Adipocyte (in vitro differentiated cells): ENCODE results near the gene LRRC51.

Source experiments
- DNase-seq: peaks from one replicate; pipeline ENCODE4 v3.0.0-alpha.2; 2015; ENCODE audit warnings: low read depth
- H3K27me3 ChIP-seq: replicated peaks from 2 replicates; pipeline ENCODE4 v1.7.0; 2013; ENCODE audit warnings: mild to moderate bottlenecking, low read length, moderate library complexity; ENCODE audit not compliant: control insufficient read depth, insufficient read depth
- H3K36me3 ChIP-seq: 2 replicates; pipeline ENCODE4 v1.7.0; 2013; ENCODE audit warnings: low read length, mild to moderate bottlenecking, moderate library complexity; ENCODE audit not compliant: control insufficient read depth, insufficient read depth, severe bottlenecking
- H3K4me1 ChIP-seq: 2 replicates; pipeline ENCODE4 v1.7.0; 2013; ENCODE audit warnings: mild to moderate bottlenecking, low read length, moderate library complexity; ENCODE audit not compliant: control insufficient read depth, insufficient read depth
- H3K4me3 ChIP-seq: 2 replicates; pipeline ENCODE4 v1.7.0; 2013; ENCODE audit warnings: mild to moderate bottlenecking, low read length, moderate library complexity
- H3K9ac ChIP-seq: 2 replicates; pipeline ENCODE4 v1.7.0; 2013; ENCODE audit warnings: mild to moderate bottlenecking, low read length, moderate library complexity
- H3K9me3 ChIP-seq: 2 replicates; pipeline ENCODE4 v1.7.0; 2013; ENCODE audit warnings: mild to moderate bottlenecking, low read length, moderate library complexity; ENCODE audit not compliant: control insufficient read depth

Gene LRRC51

DNA sequence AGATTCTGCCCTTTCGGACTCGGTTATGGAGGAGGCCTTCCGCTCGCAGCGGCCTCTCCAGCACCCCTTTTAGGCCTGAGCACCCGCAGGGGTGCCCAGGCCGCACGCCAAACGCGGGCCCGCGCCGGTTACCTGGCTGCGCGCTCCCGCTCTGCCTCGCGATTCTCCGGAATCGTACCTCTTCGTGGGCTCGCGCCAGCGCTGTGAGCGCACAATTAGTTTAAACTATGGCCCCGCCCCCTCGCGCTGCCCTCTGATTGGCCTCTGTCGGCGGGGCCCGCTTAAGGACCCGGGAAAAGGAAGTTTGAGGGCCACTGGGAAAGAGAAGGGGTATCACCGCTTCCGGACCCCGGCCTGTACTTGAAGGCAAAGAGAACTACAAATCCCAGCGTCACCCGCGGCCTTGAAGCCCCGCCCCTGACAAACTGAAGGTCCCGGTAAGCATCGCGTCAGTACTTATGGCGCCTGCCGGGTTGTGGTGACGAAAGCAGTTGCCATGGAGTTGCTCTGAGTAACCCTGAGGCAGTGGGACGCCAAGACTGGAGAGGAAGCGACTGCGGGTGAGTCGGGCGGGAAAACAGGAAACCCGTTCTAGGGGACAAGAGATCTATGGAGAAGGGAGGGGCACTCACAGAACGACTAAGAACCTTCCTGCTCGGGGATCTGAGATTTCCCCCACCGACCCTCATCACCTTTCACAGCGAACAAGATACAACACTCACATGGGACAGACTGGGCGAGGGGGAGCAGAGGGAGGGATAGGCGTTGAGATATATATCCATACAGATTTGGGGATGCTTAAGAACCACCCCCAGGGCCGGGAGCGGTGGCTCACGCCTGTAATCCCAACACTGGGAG is at the start of gene LRRC51, which contains the start of gene NUMA1:
LRRC51 (plus strand) TSS at position 525 of the 858 bp plus-strand sequence. CDS start 8,234 bp downstream, outside the sequence.
NUMA1 (minus strand) TSS at position 217 of the 858 bp plus-strand sequence. CDS start 44,599 bp downstream, outside the sequence.
- Histone ChIP-seq H3K36me3 (no peaks in the 10 kb centered on the region), H3K9me3 (no peaks in the 10 kb centered on the region), H3K4me1 (peaks cover 14% of the 10 kb centered on the region), H3K9ac (peak within 1 kb of the TSS; percentile 87), H3K4me3 (peak within 1 kb of the TSS; percentile 92), H3K27me3 (no peaks in the 10 kb centered on the region)
- DNase-seq: peak; percentile 100

DNA sequence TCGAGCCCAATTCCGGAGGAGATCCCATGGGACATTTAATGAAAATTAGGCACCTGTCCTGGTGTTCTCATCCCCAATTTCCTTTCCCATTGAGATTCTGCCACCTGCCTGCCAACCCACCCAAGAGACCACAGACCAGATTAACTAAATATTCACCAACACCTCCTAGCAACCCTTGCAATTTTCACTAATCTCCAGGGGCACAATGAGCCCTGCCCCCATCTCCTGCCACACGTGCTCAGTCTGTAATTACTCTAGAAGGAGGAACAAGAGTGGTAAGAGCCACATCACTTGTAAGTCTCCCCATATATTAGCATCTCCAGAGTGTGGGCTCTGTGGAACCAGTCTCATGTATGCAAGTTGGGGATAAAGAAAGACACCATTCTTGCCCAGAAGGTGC is 44.0 kb upstream of the LRRC51 start:
- Histone ChIP-seq H3K27me3 (no peaks in the 10 kb centered on the region), H3K9ac (no peak overlapping the region), H3K4me3 (no peak overlapping the region), H3K36me3 (peaks cover 31% of the 10 kb centered on the region), H3K4me1 (peaks cover 41% of the 10 kb centered on the region), H3K9me3 (no peaks in the 10 kb centered on the region)
- DNase-seq: no peak

- Histone ChIP-seq H3K4me3 (peak overlapping the region; percentile 93), H3K9me3 (no peaks in the 10 kb centered on the region), H3K9ac (peak overlapping the region; percentile 94), H3K4me1 (peaks cover 48% of the 10 kb centered on the region), H3K36me3 (peaks cover 24% of the 10 kb centered on the region), H3K27me3 (no peaks in the 10 kb centered on the region)
- DNase-seq: peak; percentile 41
These were observed 42.9 kb upstream of the LRRC51 start for GRCh38 chr11:72037554-72038311.

DNA sequence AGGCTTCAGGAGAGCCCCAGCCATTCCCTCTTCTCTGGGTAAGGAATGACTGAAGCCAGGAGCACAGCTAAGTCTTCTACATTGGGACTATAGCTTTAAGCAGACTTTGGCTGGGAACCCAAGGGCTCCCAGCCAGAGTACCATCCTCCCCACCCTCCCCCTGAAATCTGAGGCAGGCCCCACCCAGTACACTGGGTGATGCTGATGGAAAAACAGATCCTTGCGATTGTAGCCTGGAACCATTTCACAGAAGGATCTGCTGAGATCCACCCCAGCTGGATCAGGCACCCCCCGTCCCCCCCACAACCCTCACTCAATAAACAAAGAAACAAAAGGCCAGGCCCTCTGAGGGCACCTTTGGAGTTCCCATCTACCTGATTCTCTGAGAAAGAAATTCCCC is 42.2 kb upstream of the LRRC51 start:
- DNase-seq: peak; percentile 93
- peak overlapping the region; percentile 93 for H3K4me3 ChIP-seq
- no peaks in the 10 kb centered on the region for H3K9me3 ChIP-seq
- peaks cover 16% of the 10 kb centered on the region for H3K36me3 ChIP-seq
- H3K9ac ChIP-seq: peak overlapping the region; percentile 94
- no peaks in the 10 kb centered on the region for H3K27me3 ChIP-seq
- H3K4me1 ChIP-seq: peaks cover 48% of the 10 kb centered on the region

DNA sequence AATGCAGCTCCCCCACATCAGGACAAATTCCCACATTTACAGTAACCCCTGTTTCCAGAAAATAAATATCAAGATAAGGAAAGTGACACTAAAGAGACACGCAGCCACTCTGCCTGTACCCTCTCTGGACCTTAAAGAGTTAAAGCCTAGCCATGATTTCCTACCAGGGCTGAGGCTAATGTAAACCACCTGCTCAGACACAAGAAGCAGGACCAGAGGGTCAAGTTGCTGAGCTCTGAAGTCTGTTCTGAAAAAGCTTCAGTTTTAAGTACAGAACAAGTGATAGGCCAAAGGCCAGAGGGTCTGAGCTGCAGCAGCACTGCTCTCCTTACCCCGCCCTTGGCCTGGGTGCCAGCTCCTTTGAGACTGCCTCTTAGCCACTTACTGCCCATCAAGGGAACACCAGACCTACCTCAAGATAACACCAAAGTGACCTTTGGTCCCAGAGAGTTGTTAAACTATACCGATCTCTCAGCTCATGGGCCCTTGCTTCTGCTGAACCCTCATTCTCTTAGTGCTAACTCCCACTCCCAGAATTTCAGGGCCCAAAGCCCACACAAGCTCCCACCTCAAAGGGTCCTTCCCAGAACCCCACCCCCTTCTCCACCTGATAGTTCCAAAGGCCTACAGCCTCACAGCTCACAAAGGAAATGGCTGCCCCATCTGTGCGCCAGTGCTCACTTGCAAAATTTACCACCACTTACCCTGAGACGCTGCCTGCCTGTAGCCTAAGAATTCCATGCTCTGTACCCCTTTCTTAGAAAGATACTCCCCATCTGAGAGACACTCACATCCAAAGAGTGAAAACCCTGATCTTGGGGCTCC is 41.4 kb upstream of the LRRC51 start:
- Histone ChIP-seq H3K27me3 (no peaks in the 10 kb centered on the region), H3K4me1 (peaks cover 48% of the 10 kb centered on the region), H3K9me3 (no peaks in the 10 kb centered on the region), H3K4me3 (peak overlapping the region; percentile 93), H3K36me3 (peaks cover 9% of the 10 kb centered on the region), H3K9ac (peak overlapping the region; percentile 94)
- peak; percentile 81 for DNase-seq

- DNase-seq: peak; percentile 19
- H3K9ac ChIP-seq: peak overlapping the region; percentile 94
- H3K4me3 ChIP-seq: peak overlapping the region; percentile 93
- no peaks in the 10 kb centered on the region for H3K27me3 ChIP-seq
- H3K4me1 ChIP-seq: peaks cover 51% of the 10 kb centered on the region
- H3K36me3 ChIP-seq: peaks cover 3% of the 10 kb centered on the region
- H3K9me3 ChIP-seq: no peaks in the 10 kb centered on the region
These were observed 40.7 kb upstream of the LRRC51 start for GRCh38 chr11:72039856-72040401.

GRCh38 chr11:72040491-72041363 is 39.9 kb upstream of the LRRC51 start:
- Histone ChIP-seq H3K4me1 (peaks cover 59% of the 10 kb centered on the region), H3K9ac (peak overlapping the region; percentile 94), H3K27me3 (no peaks in the 10 kb centered on the region), H3K9me3 (no peaks in the 10 kb centered on the region), H3K4me3 (peak overlapping the region; percentile 93), H3K36me3 (no peaks in the 10 kb centered on the region)
- peak; percentile 96 for DNase-seq

DNA sequence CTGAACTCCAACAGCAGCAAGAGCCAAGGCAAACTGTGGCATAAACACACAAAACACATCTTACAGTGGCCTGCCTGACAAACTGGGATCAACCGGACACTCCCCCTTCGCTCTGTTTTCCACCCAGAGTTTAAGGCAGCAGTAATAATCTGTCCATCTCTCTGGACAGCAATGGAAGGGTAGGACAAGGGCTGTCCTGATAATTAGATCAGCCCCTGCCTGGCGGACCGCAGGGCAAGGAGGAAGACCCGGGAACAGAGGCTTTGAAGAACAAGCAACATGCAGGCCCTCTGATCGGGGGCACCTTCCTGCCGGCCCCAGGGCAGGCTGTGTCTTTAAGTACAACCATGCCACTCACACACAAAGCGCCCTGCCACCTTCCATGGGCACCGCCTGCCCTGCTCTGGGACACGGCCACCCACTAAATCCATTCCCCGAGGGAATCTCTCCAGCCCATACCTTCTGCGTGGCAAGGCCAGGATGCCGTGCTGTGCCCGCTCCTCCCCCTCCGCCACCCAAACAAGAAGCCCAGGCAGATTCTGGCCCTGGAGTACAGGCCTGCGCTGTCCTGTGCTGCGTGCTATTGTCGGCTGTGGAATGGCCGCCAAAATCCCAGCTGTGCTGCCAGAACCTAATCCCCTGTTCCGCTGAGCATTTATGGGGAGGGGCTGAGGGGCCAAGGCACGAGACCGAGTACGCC is 39.1 kb upstream of the LRRC51 start:
- Histone ChIP-seq H3K9ac (peak overlapping the region; percentile 94), H3K27me3 (no peaks in the 10 kb centered on the region), H3K36me3 (no peaks in the 10 kb centered on the region), H3K9me3 (no peaks in the 10 kb centered on the region), H3K4me1 (peaks cover 64% of the 10 kb centered on the region), H3K4me3 (peak overlapping the region; percentile 93)
- peak; percentile 91 for DNase-seq

DNA sequence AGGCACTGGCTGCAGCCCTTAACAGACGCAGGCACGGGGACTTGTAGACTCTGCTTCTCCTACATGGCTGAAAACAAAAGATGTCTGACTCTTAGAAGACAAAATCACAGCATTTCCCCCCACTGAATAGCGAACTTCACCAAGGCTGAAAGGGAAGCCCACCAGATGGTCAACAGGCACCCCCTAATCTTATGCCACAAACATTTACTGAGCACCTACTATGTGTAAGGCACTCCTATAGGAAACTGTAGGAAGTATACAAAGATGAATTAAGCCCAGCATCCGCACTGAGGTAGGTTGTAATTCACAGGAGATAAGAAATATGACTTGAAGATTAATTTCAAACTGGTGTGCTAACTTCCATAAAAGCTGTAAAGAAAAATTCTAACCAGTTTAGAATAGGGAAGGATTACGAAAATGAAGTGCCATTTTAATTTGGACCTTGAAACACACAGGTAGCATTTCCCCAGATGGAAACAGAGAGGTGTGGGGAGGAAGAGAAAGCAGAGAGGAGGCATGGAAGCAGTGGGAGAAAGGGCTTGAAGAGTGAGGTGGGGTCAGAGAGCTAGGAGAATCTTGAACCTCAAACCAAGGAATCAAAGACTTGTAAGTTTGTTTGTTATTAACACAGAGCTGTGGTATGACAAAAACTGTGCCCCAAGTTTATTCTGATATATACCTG is 38.4 kb upstream of the LRRC51 start:
- Histone ChIP-seq H3K4me3 (peak overlapping the region; percentile 93), H3K9me3 (no peaks in the 10 kb centered on the region), H3K4me1 (peaks cover 58% of the 10 kb centered on the region), H3K27me3 (no peaks in the 10 kb centered on the region), H3K36me3 (no peaks in the 10 kb centered on the region), H3K9ac (peak overlapping the region; percentile 94)
- no peak for DNase-seq
